Skeletal muscle satellite cell (primary cell): ENCODE measurements around the gene EMID1.
"Not testable (repeated sequence)": the region's sequence is repeated elsewhere in the genome, so short reads cannot be mapped to it uniquely, and the experiment has no call there.

ENCODE experiments used
- H3K27me3 ChIP-seq: 2 replicates; pipeline ENCODE4 v1.7.0; 2013; ENCODE audit warnings: low read length; ENCODE audit not compliant: control insufficient read depth, insufficient read depth
- H3K36me3 ChIP-seq: 2 replicates; pipeline ENCODE4 v1.7.0; 2013; ENCODE audit warnings: mild to moderate bottlenecking, control low read depth, low read length; ENCODE audit not compliant: insufficient read depth
- H3K4me1 ChIP-seq: 2 replicates; pipeline ENCODE4 v1.7.0; 2013; ENCODE audit warnings: low read length; ENCODE audit not compliant: control insufficient read depth, insufficient read depth
- H3K4me2 ChIP-seq: 2 replicates; pipeline ENCODE4 v1.7.0; 2013; ENCODE audit warnings: mild to moderate bottlenecking, low read length
- H3K4me3 ChIP-seq: 2 replicates; pipeline ENCODE4 v1.7.0; 2013; ENCODE audit warnings: low read length
- H3K9ac ChIP-seq: 2 replicates; pipeline ENCODE4 v1.7.0; 2013; ENCODE audit warnings: mild to moderate bottlenecking, low read depth, low read length, moderate library complexity
- H3K9me3 ChIP-seq: replicated peaks from 2 replicates; pipeline ENCODE4 v1.7.0; 2013; ENCODE audit warnings: mild to moderate bottlenecking, control low read depth, low read length

Gene EMID1

DNA sequence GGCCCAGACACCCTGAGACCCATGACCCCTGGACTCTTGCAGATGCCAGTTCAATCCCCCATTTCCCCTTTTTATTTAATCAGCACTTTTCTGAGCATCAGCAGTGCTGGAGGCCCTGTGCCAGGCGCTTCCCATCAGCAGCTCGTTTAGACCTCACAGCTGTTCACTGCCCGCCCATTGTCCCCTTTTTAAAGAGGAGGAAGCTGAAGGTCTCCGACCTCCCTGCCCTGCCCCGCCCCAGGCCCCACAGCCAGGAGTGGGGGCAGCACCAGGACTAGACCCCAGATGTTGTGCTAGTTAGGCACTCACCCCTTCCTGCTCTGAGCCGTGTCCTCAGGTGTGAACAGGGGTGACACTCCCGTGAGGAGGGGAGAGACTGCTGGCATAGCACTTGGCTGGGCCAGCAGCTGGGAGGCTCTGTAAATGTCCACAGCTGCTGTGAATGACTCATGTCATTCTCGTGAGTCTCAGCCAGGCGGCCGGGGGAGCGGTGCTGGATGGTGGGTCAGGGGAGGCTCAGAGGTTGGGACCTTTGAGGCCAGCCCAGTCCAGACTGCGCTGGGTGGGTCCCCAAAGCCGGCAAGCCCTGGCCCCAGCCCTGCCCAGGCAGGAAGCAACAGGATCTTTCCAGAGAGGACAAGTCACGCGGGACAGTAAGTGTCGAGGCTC, 19.9 kb downstream of the EMID1 start:
- H3K9ac ChIP-seq = peak overlapping the region; percentile 39
- H3K27me3 ChIP-seq = peaks cover 26% of the 10 kb centered on the region

DNA sequence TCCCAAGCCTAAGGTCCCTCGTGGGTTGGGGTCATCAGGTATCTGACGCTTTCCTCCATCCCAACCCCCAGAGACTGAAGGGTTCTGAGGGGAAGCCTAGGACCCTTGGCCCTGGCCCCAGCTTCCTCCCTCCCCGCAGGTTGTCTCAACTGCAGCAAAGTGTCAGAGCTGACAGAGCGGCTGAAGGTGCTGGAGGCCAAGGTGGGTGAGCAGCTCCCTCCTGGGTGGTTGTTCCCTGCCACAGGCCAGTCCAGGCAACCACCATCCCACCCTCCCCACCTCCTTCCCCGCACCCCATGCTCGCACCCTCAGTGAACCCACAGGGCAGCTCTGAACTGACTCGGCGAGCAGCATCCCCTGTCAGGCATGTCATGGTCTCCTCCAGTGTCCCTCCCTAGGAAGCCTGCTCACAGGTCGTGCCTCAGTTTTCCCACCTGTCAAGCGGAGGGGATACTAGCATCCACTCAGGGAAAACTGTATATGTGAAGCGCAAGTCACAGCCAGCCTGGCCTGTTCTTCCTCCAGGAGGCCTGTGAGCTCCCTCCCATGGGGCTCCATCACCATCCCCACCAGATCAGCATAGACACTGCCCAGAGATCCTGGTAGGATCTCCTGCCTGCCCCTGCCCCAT, 20.8 kb downstream of the EMID1 start:
- no peak overlapping the region for H3K4me2 ChIP-seq
- H3K9ac ChIP-seq = no peak overlapping the region
- peaks cover 14% of the 10 kb centered on the region for H3K4me1 ChIP-seq
- H3K36me3 ChIP-seq = no peaks in the 10 kb centered on the region
- peaks cover 26% of the 10 kb centered on the region for H3K27me3 ChIP-seq
- no peak overlapping the region for H3K4me3 ChIP-seq
- H3K9me3 ChIP-seq = no peaks in the 10 kb centered on the region

More for the DNA sequence above, 19.9 kb downstream of the EMID1 start:
- Histone ChIP-seq H3K4me1 (peaks cover 14% of the 10 kb centered on the region), H3K4me3 (peak overlapping the region; percentile 51), H3K36me3 (no peaks in the 10 kb centered on the region), H3K9me3 (no peaks in the 10 kb centered on the region), H3K4me2 (peak overlapping the region; percentile 73)

DNA sequence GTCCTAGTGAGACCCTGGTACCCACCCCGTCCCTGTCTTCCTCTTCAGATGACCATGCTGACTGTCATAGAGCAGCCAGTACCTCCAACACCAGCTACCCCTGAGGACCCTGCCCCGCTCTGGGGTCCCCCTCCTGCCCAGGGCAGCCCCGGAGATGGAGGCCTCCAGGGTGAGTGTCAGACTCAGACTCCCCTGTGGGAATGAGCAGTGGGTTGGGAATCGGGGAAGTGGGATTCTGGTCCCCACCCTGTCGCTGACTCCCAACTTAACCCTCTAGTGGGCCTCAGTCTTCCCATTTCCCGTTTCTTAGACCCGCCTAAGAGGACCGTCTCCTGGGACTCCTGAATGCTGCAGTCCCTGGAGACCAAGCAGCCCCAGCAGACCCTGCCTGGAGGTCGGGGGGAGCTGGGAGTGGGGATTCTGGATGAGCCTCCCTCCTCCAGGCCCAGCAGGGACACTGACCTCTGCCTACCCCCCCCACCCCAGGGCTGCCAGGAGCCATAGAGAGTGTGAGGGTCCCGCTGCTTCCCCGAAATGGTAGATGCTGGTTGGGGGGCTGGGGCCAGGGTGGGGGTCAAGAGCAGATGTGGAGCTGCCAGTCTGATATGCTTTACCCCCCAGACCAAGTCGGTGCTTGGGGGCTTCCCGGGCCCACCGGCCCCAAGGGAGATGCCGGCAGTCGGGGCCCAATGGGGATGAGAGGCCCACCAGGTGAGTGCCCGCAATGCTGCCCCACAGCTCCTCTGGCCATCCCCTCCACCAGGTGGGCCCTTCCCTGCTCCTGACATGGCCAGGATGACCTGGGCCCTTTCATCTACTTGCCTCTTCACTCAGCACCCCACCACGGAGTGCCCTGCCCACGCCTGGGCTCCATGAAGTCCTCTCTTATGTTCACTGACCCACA, 25.5 kb downstream of the EMID1 start:
- H3K27me3 ChIP-seq = peaks cover 4% of the 10 kb centered on the region
- H3K9me3 ChIP-seq = peaks cover 4% of the 10 kb centered on the region
- no peaks in the 10 kb centered on the region for H3K4me1 ChIP-seq
- H3K36me3 ChIP-seq = no peaks in the 10 kb centered on the region
- no peak overlapping the region for H3K4me2 ChIP-seq
- H3K4me3 ChIP-seq = no peak overlapping the region
- H3K9ac ChIP-seq = no peak overlapping the region

DNA sequence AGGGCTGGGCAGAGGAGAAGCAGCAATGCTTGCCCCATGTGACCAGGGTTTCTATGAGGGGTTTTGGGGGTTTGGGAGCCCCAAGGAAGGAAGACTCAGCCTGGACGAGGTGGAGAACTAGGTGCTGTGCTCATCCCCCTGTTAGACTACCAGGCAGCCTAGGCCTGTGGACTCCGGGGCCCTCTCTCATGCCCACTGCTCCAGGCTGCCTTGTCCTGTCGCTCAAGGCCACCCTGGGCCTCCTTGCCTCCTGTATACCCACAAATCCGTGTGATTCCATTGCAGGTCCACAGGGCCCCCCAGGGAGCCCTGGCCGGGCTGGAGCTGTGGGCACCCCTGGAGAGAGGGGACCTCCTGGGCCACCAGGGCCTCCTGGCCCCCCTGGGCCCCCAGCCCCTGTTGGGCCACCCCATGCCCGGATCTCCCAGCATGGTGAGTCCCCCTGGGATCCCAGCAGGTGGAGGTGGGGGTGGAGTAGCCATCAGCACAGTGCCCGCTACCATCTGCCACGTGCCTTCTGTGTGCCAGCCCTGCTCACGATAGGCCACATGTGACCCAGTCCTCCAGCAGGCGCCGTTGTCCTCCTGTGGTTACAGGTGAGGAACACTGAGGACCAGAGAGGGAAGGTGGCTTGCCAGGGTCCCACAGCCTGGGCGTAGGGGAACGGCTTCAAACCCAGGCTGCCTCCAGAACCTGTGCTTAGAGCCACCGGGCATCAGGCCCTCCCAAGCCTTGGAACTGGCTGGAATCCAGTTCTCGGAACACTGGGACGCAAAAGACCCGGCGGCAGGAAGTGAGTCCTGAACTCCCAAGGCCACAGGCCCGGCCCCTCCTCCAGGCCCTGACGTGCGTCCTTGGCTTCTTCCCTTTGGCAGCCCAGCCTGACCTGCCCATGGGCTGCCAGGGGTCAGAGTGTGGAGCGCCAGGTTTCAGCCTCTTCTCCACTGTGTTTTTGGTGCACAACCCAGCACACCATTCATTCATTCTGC, 26.6 kb downstream of the EMID1 start:
- Histone ChIP-seq H3K4me3 (no peak overlapping the region), H3K9ac (no peak overlapping the region), H3K9me3 (peaks cover 4% of the 10 kb centered on the region)

DNA sequence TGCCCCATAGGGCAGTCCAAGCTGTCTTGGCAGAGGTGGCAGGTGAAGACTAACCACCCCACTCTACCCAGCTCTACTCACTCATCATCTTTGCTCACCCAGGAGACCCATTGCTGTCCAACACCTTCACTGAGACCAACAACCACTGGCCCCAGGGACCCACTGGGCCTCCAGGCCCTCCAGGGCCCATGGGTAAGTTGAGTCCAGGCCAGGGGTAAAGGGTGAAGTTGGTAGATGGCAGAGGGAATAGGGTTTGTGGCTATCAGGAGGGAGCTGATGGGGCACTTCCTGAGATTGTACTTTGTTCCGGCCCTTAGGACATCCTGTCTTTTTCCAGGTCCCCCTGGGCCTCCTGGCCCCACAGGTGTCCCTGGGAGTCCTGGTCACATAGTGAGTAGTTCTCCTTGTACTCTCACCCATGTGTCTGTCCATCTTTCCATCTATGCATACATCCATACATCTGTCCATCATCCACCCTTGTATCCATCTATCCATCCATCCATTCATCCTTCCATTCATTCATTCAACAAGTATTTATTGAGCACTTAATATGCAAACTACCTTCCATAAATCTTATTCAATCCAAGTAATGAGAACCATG, 27.7 kb downstream of the EMID1 start:
- H3K27me3 ChIP-seq = peaks cover 4% of the 10 kb centered on the region
- no peaks in the 10 kb centered on the region for H3K36me3 ChIP-seq
- no peaks in the 10 kb centered on the region for H3K4me1 ChIP-seq
- no peak overlapping the region for H3K4me2 ChIP-seq
- no peak overlapping the region for H3K4me3 ChIP-seq
- no peak overlapping the region for H3K9ac ChIP-seq
- peaks cover 4% of the 10 kb centered on the region for H3K9me3 ChIP-seq

More for the DNA sequence above, 26.6 kb downstream of the EMID1 start:
- no peak overlapping the region for H3K4me2 ChIP-seq
- H3K27me3 ChIP-seq = peaks cover 4% of the 10 kb centered on the region
- no peaks in the 10 kb centered on the region for H3K4me1 ChIP-seq
- H3K36me3 ChIP-seq = no peaks in the 10 kb centered on the region

DNA sequence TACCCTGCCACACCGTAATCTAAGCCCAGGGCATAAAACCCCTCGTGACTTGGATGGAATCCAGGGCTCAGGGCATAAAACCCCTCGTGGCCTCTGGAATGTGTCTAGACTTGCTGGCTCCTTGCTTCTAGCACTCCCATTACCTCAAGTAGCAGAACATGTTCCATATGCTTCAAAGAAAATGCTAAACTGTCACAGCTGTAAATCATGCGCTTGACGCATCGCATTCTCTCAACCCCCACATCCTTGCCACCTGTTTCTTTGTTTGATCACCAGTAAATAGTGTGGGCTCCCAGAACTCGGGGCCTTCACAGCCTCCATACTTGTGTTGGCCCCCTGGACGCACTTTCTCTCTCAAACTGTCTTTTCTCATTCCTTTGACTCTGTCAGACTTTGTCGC, 34.8 kb downstream of the EMID1 start:
- H3K4me3 ChIP-seq, H3K4me1 ChIP-seq, H3K36me3 ChIP-seq, H3K9me3 ChIP-seq, H3K9ac ChIP-seq, H3K4me2 ChIP-seq: not testable (repeated sequence)
- H3K27me3 ChIP-seq = peaks cover 15% of the 10 kb centered on the region

DNA sequence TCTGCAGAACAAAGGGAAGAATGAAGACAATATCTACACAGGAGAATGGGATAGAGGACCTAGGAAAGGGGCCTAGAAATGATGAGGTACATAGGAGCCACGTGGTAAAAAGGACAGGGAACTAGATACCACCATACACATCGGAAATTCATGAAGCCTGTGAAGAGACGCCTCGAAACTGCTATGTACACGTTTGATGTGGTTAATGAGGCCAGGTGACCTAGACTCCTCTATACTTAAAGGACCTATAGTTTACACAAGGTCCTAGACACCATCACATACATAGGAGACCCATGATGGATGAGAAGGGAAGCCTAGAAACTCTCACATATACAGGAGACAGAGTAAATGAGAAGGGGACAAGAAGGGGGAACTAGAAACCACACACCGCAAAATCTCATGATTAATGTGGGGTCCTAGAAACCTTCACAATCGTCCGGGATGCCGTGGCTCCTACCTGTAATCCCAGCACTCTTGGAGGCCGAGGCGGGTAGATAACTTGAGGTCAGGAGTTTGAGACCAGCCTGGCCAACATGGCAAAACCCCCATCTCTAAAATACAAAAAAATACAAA, 38.3 kb downstream of the EMID1 start:
- Histone ChIP-seq H3K9ac (no peak overlapping the region), H3K4me3 (no peak overlapping the region), H3K9me3 (peaks cover 4% of the 10 kb centered on the region), H3K27me3 (peaks cover 15% of the 10 kb centered on the region), H3K36me3 (no peaks in the 10 kb centered on the region), H3K4me2 (no peak overlapping the region), H3K4me1 (no peaks in the 10 kb centered on the region)

DNA sequence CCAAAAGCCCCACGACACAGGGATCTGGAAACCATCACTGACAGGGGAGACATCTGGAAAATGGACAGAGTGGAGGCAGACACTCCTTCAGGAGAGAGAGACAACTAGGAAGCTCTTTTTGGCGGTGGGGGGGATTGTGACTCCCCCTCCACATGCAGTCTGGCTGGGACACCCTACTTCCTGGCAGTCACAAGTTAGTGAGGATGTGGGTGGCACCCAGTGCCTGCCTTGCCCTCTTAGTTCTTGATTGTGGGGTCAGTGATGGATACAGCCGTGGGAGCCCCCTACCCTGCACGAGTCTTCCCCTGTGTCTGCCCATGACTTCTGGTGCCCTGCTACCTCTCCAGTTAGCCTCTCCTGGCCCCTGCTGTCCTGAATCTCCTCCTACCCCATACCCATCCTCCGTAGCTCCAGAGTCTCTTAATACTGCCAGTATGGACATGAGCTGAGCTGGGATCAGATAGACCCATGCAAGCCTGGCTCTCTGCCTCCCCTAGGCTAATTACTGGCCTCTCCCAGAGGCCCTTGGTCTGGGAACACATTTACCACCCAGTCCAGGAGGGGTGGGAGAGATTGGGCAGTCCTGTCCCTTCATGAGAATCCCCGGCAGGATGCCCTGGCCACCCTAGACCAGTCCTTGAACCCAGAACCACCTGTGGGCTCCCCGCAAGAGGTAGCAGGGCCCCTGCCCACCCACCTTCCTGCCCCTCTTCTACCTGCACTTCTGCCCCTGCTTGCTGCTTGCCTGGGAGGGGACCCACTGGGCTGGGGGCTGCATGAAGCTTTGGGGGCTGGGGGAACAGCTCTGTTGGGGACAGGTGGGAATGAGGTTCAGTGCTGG, 39.3 kb downstream of the EMID1 start:
- Histone ChIP-seq H3K4me3 (no peak overlapping the region), H3K27me3 (peaks cover 15% of the 10 kb centered on the region), H3K4me1 (no peaks in the 10 kb centered on the region), H3K9me3 (peaks cover 4% of the 10 kb centered on the region), H3K4me2 (no peak overlapping the region), H3K9ac (no peak overlapping the region), H3K36me3 (no peaks in the 10 kb centered on the region)

DNA sequence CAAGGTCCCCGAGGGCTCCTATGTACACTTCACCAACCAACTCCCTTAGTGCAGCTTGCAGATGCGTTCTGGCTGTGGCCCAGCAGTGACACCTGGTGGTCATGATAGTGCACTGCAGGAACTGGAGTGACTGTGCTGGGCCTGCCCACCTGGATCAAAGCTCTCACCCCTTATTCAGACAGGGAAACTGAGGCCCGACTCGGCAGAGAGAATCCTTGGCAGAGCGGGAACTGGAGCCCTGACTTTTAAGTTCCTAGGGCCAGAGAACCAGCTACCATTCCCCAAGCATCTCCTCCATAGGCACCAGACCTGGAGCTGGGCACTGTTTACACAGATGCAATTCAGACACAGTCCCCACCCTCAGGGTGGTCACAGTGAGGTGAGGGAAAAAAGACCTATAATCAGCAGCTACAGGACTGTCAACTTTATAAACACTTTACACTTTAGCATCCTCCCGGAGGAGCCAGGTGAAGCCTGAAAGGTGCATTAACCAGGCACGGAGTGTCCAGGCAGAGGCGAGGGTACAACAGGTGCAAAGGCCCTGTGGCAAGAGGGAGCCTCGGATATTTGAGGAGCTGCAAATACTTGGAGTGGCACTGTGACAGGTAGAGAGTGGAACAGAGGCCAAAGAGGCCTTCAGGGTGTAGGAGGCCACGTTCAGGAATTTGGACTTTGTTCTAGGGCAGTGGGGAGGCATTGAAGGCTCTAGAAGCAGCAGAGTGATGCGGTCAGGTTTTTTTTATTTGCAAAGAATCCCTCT, 40.1 kb downstream of the EMID1 start:
- H3K27me3 ChIP-seq = peaks cover 15% of the 10 kb centered on the region
- H3K4me3 ChIP-seq = no peak overlapping the region
- H3K9me3 ChIP-seq = peaks cover 4% of the 10 kb centered on the region
- no peak overlapping the region for H3K4me2 ChIP-seq
- no peak overlapping the region for H3K9ac ChIP-seq
- no peaks in the 10 kb centered on the region for H3K36me3 ChIP-seq
- no peaks in the 10 kb centered on the region for H3K4me1 ChIP-seq
